K562 (cell line): Measurements from ENCODE around the gene C1GALT1C1. TPM values are rescaled to one million over a fixed set of nuclear protein-coding genes. Genes with fewer than 3 reads are reported as not detected.

Source experiments
- BRCA1 ChIP-seq, 2 experiments: fragments of 450-650 bp in 1 of 2; sonication (generic) in 1 of 2; formaldehyde crosslinking in 1 of 2; IDR thresholded peaks; 2 replicates each; pipeline versions ENCODE4 v1.5.0 to v1.6.1; 2017 to 2020; ENCODE audit warnings: mild to moderate bottlenecking in 1 of 2, missing genetic modification reagents in 1 of 2
- CEBPG ChIP-seq, 3 experiments: fragments of 200-800 bp in 1 of 3; sonication (Bioruptor generic) in 1 of 3; sonication (generic) in 1 of 3; formaldehyde crosslinking in 1 of 3; IDR thresholded peaks in 2 of 3; conservative IDR thresholded peaks in 1 of 3; 2 replicates each; pipeline versions ENCODE4 v1.6.1 to v1.8.0; 2016 to 2022; ENCODE audit warnings: missing compliant biosample characterization in 2 of 3, missing genetic modification characterization in 2 of 3, mild to moderate bottlenecking in 1 of 3, missing genetic modification reagents in 1 of 3
- JUND ChIP-seq, 2 experiments: IDR thresholded peaks; 2 replicates in 1 of 2; 3 replicates in 1 of 2; pipeline ENCODE4 v1.6.1; 2011; ENCODE audit warnings: borderline replicate concordance in 2 of 2, low read depth in 2 of 2, low read length in 2 of 2, improper control_type of control experiment in 1 of 2, missing biosample characterization in 1 of 2, missing genetic modification characterization in 1 of 2, missing genetic modification reagents in 1 of 2
- MEF2A ChIP-seq: IDR thresholded peaks from 2 replicates; pipeline ENCODE4 v1.6.1; 2011; ENCODE audit warnings: low read depth, mild to moderate bottlenecking, low read length, moderate library complexity; ENCODE audit not compliant: control insufficient read depth
- NCOA4 ChIP-seq: fragments of 450-650 bp; IDR thresholded peaks from 2 replicates; pipeline ENCODE4 v1.6.1; 2018; ENCODE audit warnings: mild to moderate bottlenecking; ENCODE audit not compliant: partially characterized antibody
- PHF8 ChIP-seq: fragments of 200-600 bp; sonication (generic); IDR thresholded peaks from 2 replicates; pipeline ENCODE4 v1.6.1; 2012; ENCODE audit warnings: mixed run types, mild to moderate bottlenecking, inconsistent platforms, low read length, moderate library complexity, borderline replicate concordance
- POLR2A ChIP-seq: fragments of 450-650 bp; conservative IDR thresholded peaks from 2 replicates; pipeline ENCODE4 v1.6.1; 2016
- THAP12 ChIP-seq: fragments of 250-450 bp; sonication (Bioruptor Pico); IDR thresholded peaks from 2 replicates; pipeline ENCODE4 v1.9.0; 2021; ENCODE audit warnings: mild to moderate bottlenecking, inconsistent platforms
- TRIM24 ChIP-seq, 2 experiments: fragments of 450-650 bp; IDR thresholded peaks; 2 replicates each; pipeline ENCODE4 v1.6.1; 2016
- YY1 ChIP-seq, 3 experiments: IDR thresholded peaks; 2 replicates each; pipeline ENCODE4 v1.6.1; 2011; ENCODE audit warnings: low read length in 2 of 3, mild to moderate bottlenecking in 2 of 3, moderate library complexity in 2 of 3, borderline replicate concordance in 1 of 3, control low read depth in 1 of 3, low read depth in 1 of 3; ENCODE audit not compliant: insufficient read depth in 3 of 3, insufficient replicate concordance in 2 of 3, control insufficient read depth in 1 of 3, insufficient read length in 1 of 3; ENCODE audit errors: extremely low read depth in 1 of 3
- ZBTB11 ChIP-seq, 3 experiments: fragments of 200-800 bp in 1 of 3; fragments of 250-450 bp in 1 of 3; fragments of 450-650 bp in 1 of 3; sonication (Bioruptor Pico) in 1 of 3; sonication (Bioruptor generic) in 1 of 3; formaldehyde crosslinking in 1 of 3; IDR thresholded peaks; 2 replicates each; pipeline versions ENCODE4 v1.6.1 to v1.8.0; 2016 to 2022; ENCODE audit warnings: mild to moderate bottlenecking in 2 of 3, missing genetic modification characterization in 2 of 3, missing compliant biosample characterization in 1 of 3, moderate library complexity in 1 of 3
- ZBTB2 ChIP-seq: fragments of 450-650 bp; IDR thresholded peaks from 2 replicates; pipeline ENCODE4 v1.6.1; 2016; ENCODE audit warnings: antibody characterized with exemption
- ZBTB9 ChIP-seq: fragments of 450-650 bp; formaldehyde crosslinking; IDR thresholded peaks from 2 replicates; pipeline ENCODE4 v1.4.0; 2020; ENCODE audit warnings: mild to moderate bottlenecking, moderate library complexity
- ZNF197 ChIP-seq: fragments of 200-800 bp; sonication (Bioruptor generic); IDR thresholded peaks from 2 replicates; pipeline ENCODE4 v1.6.1; 2016; ENCODE audit warnings: low read depth, missing genetic modification characterization, missing compliant biosample characterization
- ZNF589 ChIP-seq: fragments of 200-800 bp; sonication (Bioruptor generic); IDR thresholded peaks from 2 replicates; pipeline ENCODE4 v1.6.1; 2016; ENCODE audit warnings: low read depth, missing genetic modification characterization, missing compliant biosample characterization
- polyA plus RNA-seq, 8 experiments: library from polyadenylated mRNA; depleted of rRNA in 4 of 8; stranded (reverse) in 5 of 8; unstranded in 3 of 8; fragments of >200 nt; fragmentation: Nextera tagmentation in 2 of 8; fragmentation: Illumina TruSeq in 1 of 8; extraction: Ambion mirVana in 2 of 8; extraction: Trizol in 1 of 8; gene quantifications; 2 replicates each; pipeline versions ENCODE4 v1.2.1 to v1.2.3, GENCODE V29; 2011 to 2014; ENCODE audit warnings: inconsistent platforms in 1 of 8, missing spikeins in 1 of 8
- total RNA-seq, 7 experiments: library from RNA; depleted of rRNA in 6 of 7; stranded (reverse); fragments of >200 nt in 6 of 7; fragmentation: Illumina TruSeq in 2 of 7; extraction: Trizol in 2 of 7; gene quantifications; 2 replicates each; pipeline versions ENCODE4 v1.2.1 to v1.2.3, GENCODE V29; 2011 to 2021; ENCODE audit warnings: low replicate concordance in 1 of 7

The C1GALT1C1 gene
- total and polyA plus RNA-seq, 9 of the 15 experiments (the other 6 are each of a cell fraction or from before 2014, with no cell fraction given): 9.6 to 49.4 (median 17.1) TPM

DNA sequence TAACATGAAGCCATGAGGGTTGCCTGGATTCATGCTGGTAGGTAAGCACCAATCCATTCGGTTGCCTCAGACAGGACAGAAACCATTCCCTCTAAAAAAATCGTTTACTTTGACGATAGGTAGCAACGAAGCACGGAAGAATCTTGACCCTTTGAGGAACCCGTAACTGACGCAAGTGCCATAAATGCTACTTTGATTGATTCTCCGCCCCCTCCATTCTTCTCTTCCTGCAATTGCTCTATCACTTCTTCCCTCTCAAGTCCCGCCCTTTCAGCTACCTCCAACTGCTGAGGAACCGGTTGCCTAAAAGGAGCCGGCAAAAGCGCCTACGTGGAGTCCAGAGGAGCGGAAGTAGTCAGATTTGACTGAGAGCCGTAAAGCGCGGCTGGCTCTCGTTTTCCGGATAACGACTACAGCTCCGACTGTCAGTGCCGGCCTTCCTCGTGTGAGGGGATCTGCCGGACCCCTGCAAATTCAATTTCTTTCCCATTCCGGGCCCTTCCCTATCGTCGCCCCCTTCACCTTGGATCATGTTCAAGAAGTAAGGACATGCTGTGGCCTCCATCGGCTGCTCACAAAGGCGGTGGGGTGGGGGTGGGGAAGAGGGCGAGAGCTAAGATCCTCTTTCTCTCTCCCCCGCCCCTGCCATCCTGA, 26.0 kb downstream of the C1GALT1C1 start, which contains the start of gene MCTS1 (continued):
- peak in 1 of 2 experiments; percentile 57; a peak in 1 of 4 replicates for TF ChIP-seq TRIM24 (IDR thresholded peaks at IDR 0.05)
- peak; percentile 88 for TF ChIP-seq POLR2A
- TF ChIP-seq JUND (IDR thresholded peaks at IDR 0.05; ENCODE audit: borderline replicate concordance, low read depth, low read length): peak; percentile 74
- no peak for TF ChIP-seq JUND (tag; IDR thresholded peaks at IDR 0.05; ENCODE audit: borderline replicate concordance, low read depth, low read length)
- no peak for TF ChIP-seq BRCA1 (IDR thresholded peaks at IDR 0.05)
- TF ChIP-seq BRCA1 (CRISPR knock-in tag; IDR thresholded peaks at IDR 0.05): no peak
- TF ChIP-seq ZBTB9 (CRISPR knock-in tag): no peak
- TF ChIP-seq ZBTB2: no peak
- TF ChIP-seq ZBTB11 (CRISPR knock-in tag; IDR thresholded peaks at IDR 0.05): peak in 1 of 3 experiments; percentile 54; a peak in 1 of 6 replicates
- peak in 1 of 3 experiments; percentile 18 for TF ChIP-seq YY1 (IDR thresholded peaks at IDR 0.05; ENCODE audit: borderline replicate concordance in 1 of 3, control insufficient read depth in 1 of 3, extremely low read depth in 1 of 3, insufficient read depth in 3 of 3, insufficient read length in 1 of 3, insufficient replicate concordance in 2 of 3, low read depth in 1 of 3, low read length in 2 of 3)
- no peak for TF ChIP-seq ZNF197 (CRISPR knock-in tag)
- TF ChIP-seq ZNF589 (CRISPR knock-in tag): 0 out of 2 replicates have a peak, but pooled peaks have one; percentile 50
- peak; percentile 68; the same call in 1 of the 2 replicates for TF ChIP-seq PHF8
- no peak for TF ChIP-seq NCOA4
- no peak for TF ChIP-seq THAP12 (CRISPR knock-in tag)
- 0 out of 2 replicates have a peak, but pooled peaks have one; percentile 21 for TF ChIP-seq MEF2A
- TF ChIP-seq CEBPG (CRISPR knock-in tag; IDR thresholded peaks at IDR 0.05): peak; percentile 81; the same call in 1 of the 2 replicates
- peak in 1 of 2 experiments; percentile 70; a peak in 2 of 4 replicates for TF ChIP-seq CEBPG (tag; conservative IDR thresholded peaks at IDR 0.05 in 1 of 2, IDR thresholded peaks at IDR 0.05 in 1 of 2)
